Measurements from ENCODE around the gene TCP11.

Gene TCP11

DNA sequence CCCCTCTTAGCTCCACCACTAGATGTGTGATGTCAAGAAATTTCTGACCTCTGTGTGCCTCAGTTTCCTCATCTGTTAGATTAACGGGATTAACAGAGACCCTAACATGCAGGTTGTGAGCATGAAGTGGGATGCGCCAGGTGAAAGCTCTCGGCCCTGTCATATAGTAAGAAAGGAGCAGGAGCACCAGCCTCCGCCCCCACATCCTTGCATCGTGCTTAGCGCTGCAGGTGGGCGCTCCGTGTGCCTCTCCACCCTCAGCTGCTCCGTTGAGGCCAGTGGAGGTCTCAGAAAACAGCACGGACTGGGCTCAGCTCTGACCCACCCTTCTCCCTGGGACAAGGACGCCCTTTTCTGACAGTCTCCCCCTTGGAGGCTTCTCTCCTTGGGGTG lies 63.4 kb downstream of the TCP11 start:
- Histone ChIP-seq H3K4me3 (no peak overlapping the region), H3K27ac (no peak overlapping the region)
- TF ChIP-seq CTCF (IDR thresholded peaks at IDR 0.05) = no peak
- no peak for DNase-seq (ENCODE audit: low spot score)

DNA sequence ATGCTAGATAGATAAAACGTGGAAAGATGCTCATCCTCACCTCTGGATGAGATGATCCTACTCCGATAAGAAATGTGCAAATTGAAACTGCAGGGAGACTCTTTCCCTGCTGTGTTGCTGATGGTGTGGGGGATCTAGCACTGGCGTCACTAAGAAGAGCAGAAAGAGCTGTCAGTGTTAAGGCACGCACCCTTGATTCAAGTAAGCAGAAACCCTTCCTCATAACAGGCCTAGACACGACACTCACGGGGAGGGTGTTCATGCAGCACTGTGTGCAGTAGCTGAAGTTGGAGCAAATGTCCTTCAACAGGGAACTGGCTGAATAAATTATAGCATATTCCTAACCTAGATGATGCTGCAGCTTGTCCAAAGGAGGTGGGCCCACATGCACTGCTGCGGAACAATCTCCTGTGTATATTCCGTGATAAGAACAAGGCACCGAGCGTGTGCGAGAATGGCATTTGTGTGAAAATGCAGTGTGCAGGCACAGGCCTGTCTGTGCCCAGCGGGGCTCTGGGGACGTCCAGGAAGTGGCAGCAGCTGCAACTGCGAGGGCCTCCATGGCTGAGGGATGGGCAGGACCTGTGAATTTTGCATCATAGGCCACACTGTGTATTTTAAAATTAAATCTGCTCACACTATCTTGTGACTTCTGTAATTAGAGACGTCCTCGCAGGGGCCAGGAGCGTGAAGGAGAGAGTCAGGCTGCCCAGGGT lies 64.0 kb downstream of the TCP11 start:
- H3K4me3 ChIP-seq = no peak overlapping the region
- no peak for DNase-seq (ENCODE audit: low spot score)
- no peak for TF ChIP-seq CTCF (IDR thresholded peaks at IDR 0.05)
- H3K27ac ChIP-seq = no peak overlapping the region

DNA sequence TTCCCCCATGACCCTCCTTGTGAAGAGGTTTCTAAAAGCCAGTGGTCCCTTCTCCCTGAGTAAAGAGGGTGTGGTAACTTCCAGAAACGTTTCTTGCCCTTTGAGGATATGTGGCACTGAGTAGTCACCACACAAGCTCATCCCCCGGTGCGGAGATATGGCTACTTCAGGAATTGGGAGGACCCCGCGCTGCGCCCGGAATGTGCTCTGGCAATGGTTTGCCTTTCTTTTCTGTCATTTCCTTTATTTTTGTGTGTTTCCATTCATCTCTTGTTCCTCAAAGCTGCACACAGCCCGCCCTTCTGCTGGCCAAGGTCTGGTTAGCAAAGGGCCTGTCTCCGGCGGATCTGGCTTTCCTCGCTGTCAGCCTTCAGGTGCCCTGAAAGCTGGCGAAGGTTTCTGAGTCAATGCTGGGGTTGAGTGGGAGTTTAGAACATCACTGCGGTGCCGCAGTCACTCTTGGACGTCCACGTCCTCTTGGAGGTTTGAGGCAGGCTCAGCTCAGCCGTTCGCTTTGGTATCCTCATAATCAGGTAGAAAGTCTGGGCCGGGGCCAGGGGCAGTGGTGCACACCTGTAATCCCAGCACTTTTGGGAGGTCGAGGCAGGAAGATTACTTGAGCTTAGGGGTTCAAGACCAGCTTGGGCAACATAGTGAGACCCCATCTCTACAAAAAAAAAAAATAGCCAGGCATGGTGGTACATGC lies 67.2 kb downstream of the TCP11 start:
- Histone ChIP-seq H3K4me3 (no peak overlapping the region), H3K27ac (no peak overlapping the region)
- DNase-seq (ENCODE audit: low spot score) = no peak
- TF ChIP-seq CTCF (IDR thresholded peaks at IDR 0.05) = no peak

DNA sequence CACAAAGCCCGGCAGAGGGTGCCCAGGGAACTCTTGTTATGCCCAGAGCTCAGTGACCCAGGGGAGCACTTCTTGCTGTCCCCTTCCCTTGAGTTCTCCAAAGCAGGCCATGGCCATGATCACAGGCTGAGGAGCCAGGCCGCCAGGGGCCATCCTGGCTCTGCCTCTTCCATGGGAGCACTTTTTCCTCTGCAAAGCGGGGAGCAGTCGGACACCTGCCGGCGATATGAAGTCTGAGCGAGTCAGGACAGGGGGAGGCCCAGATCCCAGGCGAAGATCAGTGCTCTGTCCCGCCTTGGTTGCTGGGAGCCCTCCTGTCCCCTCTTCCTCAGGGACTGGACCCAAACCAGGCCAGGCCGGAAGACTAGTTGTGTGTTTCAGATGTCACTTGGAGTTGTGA lies 67.9 kb downstream of the TCP11 start:
- no peak for TF ChIP-seq CTCF (IDR thresholded peaks at IDR 0.05)
- no peak for DNase-seq (ENCODE audit: low spot score)
- Histone ChIP-seq H3K27ac (no peak overlapping the region), H3K4me3 (no peak overlapping the region)

- TF ChIP-seq CTCF (IDR thresholded peaks at IDR 0.05) = no peak
- no peak for DNase-seq (ENCODE audit: low spot score)
- Histone ChIP-seq H3K4me3 (no peak overlapping the region), H3K27ac (no peak overlapping the region)
Measured at GRCh38 chr6:35072698-35073055, 68.5 kb downstream of the TCP11 start.

- TF ChIP-seq CTCF (IDR thresholded peaks at IDR 0.05) = no peak
- Histone ChIP-seq H3K27ac (no peak overlapping the region), H3K4me3 (no peak overlapping the region)
- DNase-seq (ENCODE audit: low spot score) = no peak
Measured at GRCh38 chr6:35072051-35072697, 69.0 kb downstream of the TCP11 start.
